ENCODE data around the gene LTBP4. TPM values are rescaled to one million over a fixed set of nuclear protein-coding genes. Genes with fewer than 3 reads are reported as not detected.

The LTBP4 gene
- polyA plus RNA-seq, 1 donor (not counting 4 experiments of a cell fraction or from before 2014, with no cell fraction given) = 29.6 TPM

DNA sequence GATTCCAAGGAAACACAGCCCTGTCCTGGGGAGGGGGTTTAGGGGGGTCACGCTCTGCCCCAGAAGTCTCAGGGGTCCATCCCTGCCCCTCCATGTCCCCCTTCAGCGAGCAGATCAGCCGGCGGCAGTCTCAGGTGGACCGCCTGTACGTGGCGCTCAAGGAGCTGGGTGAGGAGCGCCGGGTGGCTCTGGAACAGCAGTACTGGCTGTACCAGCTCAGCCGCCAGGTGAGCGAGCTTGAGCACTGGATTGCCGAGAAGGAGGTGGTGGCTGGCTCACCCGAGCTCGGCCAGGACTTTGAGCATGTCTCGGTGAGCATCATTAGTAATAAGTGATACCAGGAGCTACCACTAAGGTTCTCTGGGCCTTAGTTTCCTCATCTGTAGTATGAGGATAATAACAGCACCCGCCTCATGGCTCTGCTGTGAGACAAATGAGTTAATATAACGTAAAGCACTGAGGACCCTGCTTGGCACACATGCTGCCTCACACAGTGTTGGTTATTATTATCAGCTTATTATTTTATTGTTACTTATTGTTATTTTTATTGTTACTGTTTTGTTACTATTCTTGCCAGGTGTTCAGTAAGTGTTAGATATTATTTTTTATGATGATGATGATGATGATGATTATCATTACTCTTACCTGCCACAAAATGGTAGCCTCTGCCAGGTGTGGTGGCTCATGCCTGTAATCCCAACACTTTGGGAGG, 45.0 kb upstream of the LTBP4 start:
- dilution Hi-C loops (cut with MboI; ENCODE audit: extremely low pct_ligation_motif_present, low sequenced_read_pairs) = no loop called here
- H4K20me1 ChIP-seq (ENCODE audit: control insufficient read depth, extremely low read depth, insufficient read depth, low read length) = no peaks in the 10 kb centered on the region
- no peak overlapping the region for H2AFZ ChIP-seq (ENCODE audit: control insufficient read depth, low read length)
- no peak for FAIRE-seq
- no peak overlapping the region for H3K27ac ChIP-seq (ENCODE audit: control insufficient read depth, insufficient read depth, low read length)
- H3K4me3 ChIP-seq (ENCODE audit: control insufficient read depth in 2 of 3, extremely low read depth in 1 of 3, insufficient read depth in 2 of 3, low read depth in 1 of 3, low read length in 3 of 3) = no peak overlapping the region
- no peaks in the 10 kb centered on the region for H3K79me2 ChIP-seq (ENCODE audit: control insufficient read depth, insufficient read depth, low read length)
- TF ChIP-seq, protein P1, sequence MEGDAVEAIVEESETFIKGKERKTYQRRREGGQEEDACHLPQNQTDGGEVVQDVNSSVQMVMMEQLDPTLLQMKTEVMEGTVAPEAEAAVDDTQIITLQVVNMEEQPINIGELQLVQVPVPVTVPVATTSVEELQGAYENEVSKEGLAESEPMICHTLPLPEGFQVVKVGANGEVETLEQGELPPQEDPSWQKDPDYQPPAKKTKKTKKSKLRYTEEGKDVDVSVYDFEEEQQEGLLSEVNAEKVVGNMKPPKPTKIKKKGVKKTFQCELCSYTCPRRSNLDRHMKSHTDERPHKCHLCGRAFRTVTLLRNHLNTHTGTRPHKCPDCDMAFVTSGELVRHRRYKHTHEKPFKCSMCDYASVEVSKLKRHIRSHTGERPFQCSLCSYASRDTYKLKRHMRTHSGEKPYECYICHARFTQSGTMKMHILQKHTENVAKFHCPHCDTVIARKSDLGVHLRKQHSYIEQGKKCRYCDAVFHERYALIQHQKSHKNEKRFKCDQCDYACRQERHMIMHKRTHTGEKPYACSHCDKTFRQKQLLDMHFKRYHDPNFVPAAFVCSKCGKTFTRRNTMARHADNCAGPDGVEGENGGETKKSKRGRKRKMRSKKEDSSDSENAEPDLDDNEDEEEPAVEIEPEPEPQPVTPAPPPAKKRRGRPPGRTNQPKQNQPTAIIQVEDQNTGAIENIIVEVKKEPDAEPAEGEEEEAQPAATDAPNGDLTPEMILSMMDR (optimal IDR thresholded peaks at IDR 0.05 in 1 of 3, IDR thresholded peaks at IDR 0.05 in 1 of 3, conservative IDR thresholded peaks at IDR 0.05 in 1 of 3; ENCODE audit: extremely low read depth in 1 of 3, insufficient read depth in 2 of 3, low read length in 3 of 3) = no peak
- TF ChIP-seq EZH2 (IDR thresholded peaks at IDR 0.05; ENCODE audit: low read length) = no peak
- no peak for DNase-seq (ENCODE audit: low read depth, low spot score)
- H3K4me2 ChIP-seq (ENCODE audit: control insufficient read depth, extremely low read depth, insufficient read depth, low read depth, low read length) = no peak overlapping the region
- peaks cover 43% of the 10 kb centered on the region for H3K27me3 ChIP-seq (ENCODE audit: control insufficient read depth, extremely low read depth, insufficient read depth, low read length)
- H3K9me1 ChIP-seq (ENCODE audit: control insufficient read depth, extremely low read depth, insufficient read depth, low read length) = no peaks in the 10 kb centered on the region
- H3K36me3 ChIP-seq (ENCODE audit: control insufficient read depth in 2 of 2, extremely low read depth in 1 of 2, insufficient read depth in 2 of 2, low read length in 2 of 2) = no peaks in the 10 kb centered on the region
- no peaks in the 10 kb centered on the region for H3K4me1 ChIP-seq (ENCODE audit: control insufficient read depth, extremely low read depth, insufficient read depth, low read length)
- no peaks in the 10 kb centered on the region for H3K9me3 ChIP-seq (ENCODE audit: control insufficient read depth, low read depth, low read length)
- H3K9ac ChIP-seq (ENCODE audit: control insufficient read depth, extremely low read depth, insufficient read depth, low read length) = no peak overlapping the region

DNA sequence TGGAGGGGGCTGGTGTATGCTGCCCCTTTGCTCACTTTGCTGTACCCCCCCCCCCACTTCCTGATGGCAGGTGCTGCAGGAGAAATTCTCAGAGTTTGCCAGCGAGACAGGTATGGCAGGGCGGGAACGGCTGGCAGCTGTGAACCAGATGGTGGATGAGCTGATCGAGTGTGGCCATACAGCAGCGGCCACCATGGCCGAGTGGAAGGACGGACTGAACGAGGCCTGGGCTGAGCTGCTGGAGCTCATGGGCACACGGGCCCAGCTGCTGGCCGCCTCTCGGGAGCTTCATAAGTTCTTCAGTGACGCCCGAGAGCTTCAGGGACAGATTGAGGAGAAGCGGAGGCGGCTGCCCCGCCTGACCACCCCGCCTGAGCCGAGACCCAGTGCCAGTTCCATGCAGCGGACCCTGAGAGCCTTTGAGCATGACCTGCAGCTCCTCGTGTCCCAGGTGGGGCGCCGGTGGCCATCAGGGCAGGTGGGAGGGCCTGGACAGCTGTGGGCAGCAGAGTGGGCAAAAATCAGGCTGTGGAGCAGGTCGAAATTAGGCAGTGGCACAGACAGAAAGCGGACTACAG, 44.1 kb upstream of the LTBP4 start:
- FAIRE-seq (no peak), DNase-seq (ENCODE audit: low read depth, low spot score) (no peak)
- Histone ChIP-seq H3K4me1 (ENCODE audit: control insufficient read depth, extremely low read depth, insufficient read depth, low read length) (no peaks in the 10 kb centered on the region), H3K36me3 (ENCODE audit: control insufficient read depth in 2 of 2, extremely low read depth in 1 of 2, insufficient read depth in 2 of 2, low read length in 2 of 2) (no peaks in the 10 kb centered on the region), H3K27ac (ENCODE audit: control insufficient read depth, insufficient read depth, low read length) (no peak overlapping the region), H3K4me3 (ENCODE audit: control insufficient read depth in 2 of 3, extremely low read depth in 1 of 3, insufficient read depth in 2 of 3, low read depth in 1 of 3, low read length in 3 of 3) (no peak overlapping the region), H4K20me1 (ENCODE audit: control insufficient read depth, extremely low read depth, insufficient read depth, low read length) (no peaks in the 10 kb centered on the region), H3K9me3 (ENCODE audit: control insufficient read depth, low read depth, low read length) (no peaks in the 10 kb centered on the region), H3K79me2 (ENCODE audit: control insufficient read depth, insufficient read depth, low read length) (no peaks in the 10 kb centered on the region), H3K9me1 (ENCODE audit: control insufficient read depth, extremely low read depth, insufficient read depth, low read length) (no peaks in the 10 kb centered on the region), H3K4me2 (ENCODE audit: control insufficient read depth, extremely low read depth, insufficient read depth, low read depth, low read length) (no peak overlapping the region), H3K27me3 (ENCODE audit: control insufficient read depth, extremely low read depth, insufficient read depth, low read length) (peaks cover 43% of the 10 kb centered on the region), H3K9ac (ENCODE audit: control insufficient read depth, extremely low read depth, insufficient read depth, low read length) (no peak overlapping the region), H2AFZ (ENCODE audit: control insufficient read depth, low read length) (no peak overlapping the region)
- dilution Hi-C loops (cut with MboI; ENCODE audit: extremely low pct_ligation_motif_present, low sequenced_read_pairs) = no loop called here
- no peak for TF ChIP-seq EZH2 (IDR thresholded peaks at IDR 0.05; ENCODE audit: low read length)
- TF ChIP-seq, protein P1 (optimal IDR thresholded peaks at IDR 0.05 in 1 of 3, IDR thresholded peaks at IDR 0.05 in 1 of 3, conservative IDR thresholded peaks at IDR 0.05 in 1 of 3; ENCODE audit: extremely low read depth in 1 of 3, insufficient read depth in 2 of 3, low read length in 3 of 3) = no peak
